HepG2 (cell line): Measurements from ENCODE around the gene TCF23. TPM values are rescaled to one million over a fixed set of nuclear protein-coding genes. Genes with fewer than 3 reads are reported as not detected.
A peak's percentile ranks its signal among the peaks of the same experiment; 100 is the strongest.

ENCODE experiments used
- GMEB1 ChIP-seq: sonication (generic); formaldehyde crosslinking; IDR thresholded peaks from 2 replicates; pipeline ENCODE4 v1.5.1; 2020; ENCODE audit warnings: missing genetic modification reagents, mild to moderate bottlenecking, borderline replicate concordance
- ZBED4 ChIP-seq: sonication (generic); formaldehyde crosslinking; IDR thresholded peaks from 2 replicates; pipeline ENCODE4 v1.4.0; 2020; ENCODE audit warnings: missing genetic modification reagents, borderline replicate concordance
- ZNF280D ChIP-seq: sonication (generic); formaldehyde crosslinking; IDR thresholded peaks from 2 replicates; pipeline ENCODE4 v1.5.1; 2020; ENCODE audit warnings: mild to moderate bottlenecking, missing genetic modification reagents
- polyA plus RNA-seq, 8 experiments: library from polyadenylated mRNA; depleted of rRNA in 3 of 8; stranded (reverse) in 7 of 8; unstranded in 1 of 8; fragments of >200 nt; fragmentation: Illumina TruSeq in 4 of 8; extraction: Trizol in 4 of 8; gene quantifications; 2 replicates each; pipeline versions ENCODE4 v1.2.1 to v1.2.3, GENCODE V29; 2011 to 2016; ENCODE audit warnings: low read depth in 4 of 8, missing spikeins in 1 of 8, mixed read lengths in 1 of 8; ENCODE audit not compliant: insufficient read depth in 1 of 8
- total RNA-seq, 5 experiments: library from RNA; depleted of rRNA; stranded (reverse); fragments of >200 nt; fragmentation: Illumina TruSeq; extraction: Trizol; gene quantifications; 2 replicates each; pipeline ENCODE4 v1.2.3, GENCODE V29; 2016; ENCODE audit warnings: low read depth in 1 of 5
- TF ChIP-seq, protein P1 (sequence below), 2 experiments: sonication (generic) in 1 of 2; formaldehyde crosslinking in 1 of 2; IDR thresholded peaks; 2 replicates each; pipeline versions ENCODE4 v1.6.1 to v1.9.0; 2014 to 2022; ENCODE audit warnings: antibody characterized with exemption in 1 of 2, borderline replicate concordance in 1 of 2, inconsistent platforms in 1 of 2, low read depth in 1 of 2, missing genetic modification reagents in 1 of 2
- TF ChIP-seq, protein P2 (sequence below): sonication (generic); formaldehyde crosslinking; IDR thresholded peaks from 2 replicates; pipeline ENCODE4 v1.8.1; 2023; ENCODE audit warnings: mild to moderate bottlenecking, inconsistent platforms, moderate library complexity, missing genetic modification reagents, borderline replicate concordance

TCF23 gene
- total and polyA plus RNA-seq, 2 of the 13 experiments (the other 11 are each of a cell fraction or from before 2014, with no cell fraction given): 0.02 to 1.4 TPM

GRCh38 chr2:27133905-27134780, 14.7 kb upstream of the TCF23 start, which contains the start of gene PREB (continued):
- TF ChIP-seq, protein P1, sequence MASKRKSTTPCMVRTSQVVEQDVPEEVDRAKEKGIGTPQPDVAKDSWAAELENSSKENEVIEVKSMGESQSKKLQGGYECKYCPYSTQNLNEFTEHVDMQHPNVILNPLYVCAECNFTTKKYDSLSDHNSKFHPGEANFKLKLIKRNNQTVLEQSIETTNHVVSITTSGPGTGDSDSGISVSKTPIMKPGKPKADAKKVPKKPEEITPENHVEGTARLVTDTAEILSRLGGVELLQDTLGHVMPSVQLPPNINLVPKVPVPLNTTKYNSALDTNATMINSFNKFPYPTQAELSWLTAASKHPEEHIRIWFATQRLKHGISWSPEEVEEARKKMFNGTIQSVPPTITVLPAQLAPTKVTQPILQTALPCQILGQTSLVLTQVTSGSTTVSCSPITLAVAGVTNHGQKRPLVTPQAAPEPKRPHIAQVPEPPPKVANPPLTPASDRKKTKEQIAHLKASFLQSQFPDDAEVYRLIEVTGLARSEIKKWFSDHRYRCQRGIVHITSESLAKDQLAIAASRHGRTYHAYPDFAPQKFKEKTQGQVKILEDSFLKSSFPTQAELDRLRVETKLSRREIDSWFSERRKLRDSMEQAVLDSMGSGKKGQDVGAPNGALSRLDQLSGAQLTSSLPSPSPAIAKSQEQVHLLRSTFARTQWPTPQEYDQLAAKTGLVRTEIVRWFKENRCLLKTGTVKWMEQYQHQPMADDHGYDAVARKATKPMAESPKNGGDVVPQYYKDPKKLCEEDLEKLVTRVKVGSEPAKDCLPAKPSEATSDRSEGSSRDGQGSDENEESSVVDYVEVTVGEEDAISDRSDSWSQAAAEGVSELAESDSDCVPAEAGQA (IDR thresholded peaks at IDR 0.05; ENCODE audit: low read depth): peak; percentile 91
- TF ChIP-seq, protein P1 (CRISPR knock-in tag; IDR thresholded peaks at IDR 0.05; ENCODE audit: borderline replicate concordance): no peak
- TF ChIP-seq GMEB1 (peak; percentile 82; the same call in 1 of the 2 replicates), ZBED4 (0 out of 2 replicates have a peak, but pooled peaks have one; percentile 42), ZNF280D (CRISPR knock-in tag) (0 out of 2 replicates have a peak, but pooled peaks have one; percentile 59)
- TF ChIP-seq, protein P2, sequence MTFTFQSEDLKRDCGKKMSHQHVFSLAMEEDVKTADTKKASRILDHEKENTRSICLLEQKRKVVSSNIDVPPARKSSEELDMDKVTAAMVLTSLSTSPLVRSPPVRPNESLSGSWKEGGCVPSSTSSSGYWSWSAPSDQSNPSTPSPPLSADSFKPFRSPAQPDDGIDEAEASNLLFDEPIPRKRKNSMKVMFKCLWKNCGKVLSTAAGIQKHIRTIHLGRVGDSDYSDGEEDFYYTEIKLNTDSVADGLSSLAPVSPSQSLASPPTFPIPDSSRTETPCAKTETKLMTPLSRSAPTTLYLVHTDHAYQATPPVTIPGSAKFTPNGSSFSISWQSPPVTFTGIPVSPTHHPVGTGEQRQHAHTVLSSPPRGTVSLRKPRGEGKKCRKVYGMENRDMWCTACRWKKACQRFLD (CRISPR knock-in tag): peak; percentile 81; the same call in 1 of the 2 replicates
